IPS-NIHi11 (cell line): ENCODE measurements around the gene PPP3R1.

Source experiments
- DNase-seq: peaks from one replicate; pipeline ENCODE4 v3.0.0; 2012; ENCODE audit warnings: mixed read lengths, low spot score

The PPP3R1 gene, protein sequence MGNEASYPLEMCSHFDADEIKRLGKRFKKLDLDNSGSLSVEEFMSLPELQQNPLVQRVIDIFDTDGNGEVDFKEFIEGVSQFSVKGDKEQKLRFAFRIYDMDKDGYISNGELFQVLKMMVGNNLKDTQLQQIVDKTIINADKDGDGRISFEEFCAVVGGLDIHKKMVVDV

GRCh38 chr2:68252400-68253218, at the start of gene PPP3R1:
Gene PPP3R1 (minus strand): TSS chr2:68252532. CDS start chr2:68252127, 405 bp downstream.
- peak; percentile 91 for DNase-seq

DNA sequence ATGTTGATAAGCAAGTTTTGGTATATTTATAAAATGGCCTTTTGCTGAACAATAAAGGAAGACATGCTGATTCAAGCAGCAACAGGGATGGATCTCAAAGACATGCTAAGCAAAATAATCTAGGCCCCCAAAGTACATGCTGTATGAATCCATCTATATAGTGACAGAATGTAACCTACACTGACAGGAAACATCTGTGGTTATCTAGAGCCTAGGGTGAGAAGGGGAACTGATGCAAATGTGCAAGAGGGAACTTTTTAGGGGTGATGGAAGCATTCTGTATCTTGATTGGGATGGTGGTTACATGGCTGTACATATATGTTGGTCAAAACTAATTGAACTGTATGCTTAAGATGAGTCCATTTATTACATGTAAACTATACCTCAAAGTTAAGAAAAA, 43.2 kb upstream of the PPP3R1 start:
- DNase-seq, result no peak

DNA sequence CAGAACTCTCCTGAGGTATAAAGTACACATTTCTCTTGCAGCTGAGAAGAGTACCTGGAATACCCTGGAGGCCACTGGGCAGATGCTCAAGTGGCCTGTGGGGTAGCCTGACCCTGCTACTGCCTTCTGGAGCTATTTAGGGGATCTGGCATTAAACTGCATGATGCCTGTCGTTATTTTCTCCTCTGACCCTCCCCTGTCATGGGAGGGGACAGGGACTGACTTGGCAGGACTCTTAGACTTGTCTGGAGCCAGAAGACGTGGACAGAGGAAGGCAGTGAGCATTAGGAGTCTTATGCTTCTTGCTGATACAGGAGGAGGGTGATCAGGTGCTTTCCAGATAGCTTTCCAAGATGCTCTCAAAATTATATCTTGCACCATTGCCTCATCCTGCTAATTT, 42.6 kb upstream of the PPP3R1 start:
- no peak for DNase-seq

- no peak for DNase-seq
These were observed 41.9 kb upstream of the PPP3R1 start for GRCh38 chr2:68294187-68294586.

DNA sequence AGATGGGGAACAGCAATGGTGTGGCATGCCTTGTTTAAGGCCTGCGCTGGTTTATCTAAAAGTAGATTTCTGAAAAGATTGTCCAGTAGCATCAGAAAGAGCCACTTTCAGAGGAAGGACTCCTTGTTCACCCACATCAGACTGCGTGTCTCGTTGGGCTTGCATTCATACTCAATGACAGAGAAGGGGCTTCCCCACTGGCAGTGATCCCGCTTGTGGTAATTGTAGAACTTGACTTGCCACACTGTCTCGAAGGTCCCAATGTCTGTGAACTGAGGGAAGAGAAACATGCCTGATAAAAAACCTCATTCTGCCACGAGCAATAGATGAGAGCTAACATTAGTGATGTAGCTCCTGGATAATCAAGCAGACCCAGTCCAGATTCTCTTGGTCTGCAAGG, 41.4 kb upstream of the PPP3R1 start:
- no peak for DNase-seq

GRCh38 chr2:68293024-68293423, 40.7 kb upstream of the PPP3R1 start:
- no peak for DNase-seq

GRCh38 chr2:68292108-68292710, 39.9 kb upstream of the PPP3R1 start:
- DNase-seq, result peak; percentile 33

- no peak for DNase-seq
These were observed 39.0 kb upstream of the PPP3R1 start for GRCh38 chr2:68291314-68291713.

DNA sequence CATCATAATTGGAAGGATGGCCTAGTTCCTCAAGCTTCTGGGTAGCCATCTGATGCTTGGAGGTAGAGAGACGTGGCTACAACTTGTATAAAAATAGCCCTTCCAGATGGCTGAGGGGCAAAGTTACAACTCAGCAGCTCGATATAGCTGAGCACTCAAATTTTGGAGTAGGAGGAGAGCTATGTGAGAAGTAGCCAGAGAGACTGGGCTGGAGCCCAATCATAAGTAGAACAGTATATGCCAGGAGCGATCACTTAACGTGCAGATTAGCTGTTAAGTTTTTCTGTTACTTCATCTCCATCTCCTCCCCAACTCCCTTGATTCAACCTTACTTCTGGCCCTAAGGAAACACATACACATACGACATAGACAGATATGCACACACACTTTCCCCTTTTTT, 38.6 kb upstream of the PPP3R1 start:
- DNase-seq, result no peak

- no peak for DNase-seq
These were observed 35.5 kb upstream of the PPP3R1 start for GRCh38 chr2:68287580-68288441.

- DNase-seq, result no peak
These were observed 32.6 kb upstream of the PPP3R1 start for GRCh38 chr2:68284896-68285295.

DNA sequence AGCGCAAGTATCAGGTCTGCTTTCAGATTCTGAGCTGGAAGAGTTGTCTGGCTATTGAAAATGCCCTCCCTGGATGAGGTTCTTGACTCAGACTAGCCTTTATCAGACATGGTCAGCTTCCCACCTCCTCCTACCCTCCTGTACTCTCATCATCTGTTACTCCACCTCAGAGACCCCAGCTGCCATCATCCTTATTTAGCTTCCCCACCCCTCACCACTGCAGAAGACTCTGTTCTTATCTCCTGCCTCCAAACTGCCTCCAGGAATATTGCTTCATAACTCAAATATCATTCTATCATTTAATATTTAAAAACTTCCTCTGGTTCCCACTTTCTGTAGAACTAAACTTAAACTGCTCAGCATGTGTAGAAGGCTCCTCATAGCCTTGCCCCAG, 31.1 kb upstream of the PPP3R1 start:
- no peak for DNase-seq

- DNase-seq, result peak; percentile 54
These were observed 30.6 kb upstream of the PPP3R1 start for GRCh38 chr2:68282811-68283418.

DNA sequence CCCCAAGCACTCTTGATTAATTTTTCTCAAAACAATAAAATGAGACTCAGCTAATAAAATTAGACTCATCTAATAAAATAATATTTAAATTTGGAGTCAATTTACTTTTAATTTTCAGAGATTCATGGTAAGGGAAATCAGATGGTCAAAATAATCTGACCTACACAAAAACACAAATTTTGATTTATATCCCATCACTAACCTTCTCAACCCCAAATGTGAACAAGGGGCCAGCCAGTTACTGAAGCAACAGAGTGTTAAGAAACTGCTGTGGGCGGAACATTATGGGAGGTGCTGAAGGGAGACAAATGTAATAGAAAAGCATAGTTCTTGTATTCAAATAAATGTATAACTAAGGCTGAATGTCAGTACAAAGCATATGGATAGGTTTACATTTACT, 28.5 kb upstream of the PPP3R1 start:
- DNase-seq, result no peak

DNA sequence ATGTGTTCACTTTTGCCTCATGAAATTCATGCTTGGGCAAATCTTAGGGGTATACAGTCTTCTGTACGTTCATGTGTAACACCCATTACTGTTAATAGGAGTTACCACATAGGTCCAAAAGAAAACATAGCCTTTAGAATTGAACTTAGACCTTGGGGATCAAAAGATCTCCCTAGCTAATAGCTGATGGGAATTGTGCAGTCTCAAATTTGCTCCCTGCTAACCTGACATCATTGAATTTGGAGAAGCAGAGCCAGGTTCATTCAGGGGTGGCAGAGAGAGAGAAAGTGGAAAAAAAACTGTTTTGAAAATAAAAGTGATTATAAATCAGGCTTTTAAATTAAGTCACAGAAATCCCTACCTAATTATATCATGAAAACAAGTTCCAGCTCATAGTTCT, 28.0 kb upstream of the PPP3R1 start:
- no peak for DNase-seq

DNA sequence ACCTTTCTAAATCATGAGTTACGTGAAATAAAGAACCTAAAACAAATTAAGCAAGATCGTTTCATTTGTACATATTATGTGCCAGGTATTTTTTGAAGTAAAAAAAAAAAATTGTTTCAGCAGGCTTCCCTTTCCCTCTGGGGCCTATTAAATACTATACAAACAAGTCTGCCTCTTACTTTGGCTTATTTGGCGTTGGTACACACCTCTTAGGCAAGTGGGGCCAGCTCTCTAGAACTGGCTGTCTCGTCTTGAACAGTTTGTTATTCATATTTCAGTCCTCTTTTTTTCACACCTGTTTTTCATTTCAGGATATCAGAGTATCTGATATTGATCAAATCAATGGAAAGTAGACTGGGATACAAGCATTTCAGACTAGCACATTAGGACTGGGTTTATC, 27.4 kb upstream of the PPP3R1 start:
- DNase-seq, result no peak

DNA sequence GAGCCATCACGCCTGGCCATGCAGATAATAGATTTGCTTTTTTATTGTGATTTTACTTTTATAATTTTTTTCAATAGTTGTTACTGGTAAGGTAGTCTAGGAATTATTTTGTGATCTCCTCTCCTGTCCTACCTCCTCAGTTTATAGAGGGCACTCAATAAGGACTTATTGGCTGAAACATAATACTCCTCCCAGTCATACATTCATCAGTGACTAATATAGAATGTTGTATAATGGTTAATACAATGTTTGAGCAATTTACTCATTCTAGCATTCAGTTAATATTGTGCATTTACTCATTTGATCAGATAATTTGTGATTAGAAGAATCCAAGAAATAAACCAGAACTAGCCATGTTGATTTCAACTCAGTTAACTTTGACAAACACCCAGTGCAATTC, 25.8 kb upstream of the PPP3R1 start:
- DNase-seq, result no peak

DNA sequence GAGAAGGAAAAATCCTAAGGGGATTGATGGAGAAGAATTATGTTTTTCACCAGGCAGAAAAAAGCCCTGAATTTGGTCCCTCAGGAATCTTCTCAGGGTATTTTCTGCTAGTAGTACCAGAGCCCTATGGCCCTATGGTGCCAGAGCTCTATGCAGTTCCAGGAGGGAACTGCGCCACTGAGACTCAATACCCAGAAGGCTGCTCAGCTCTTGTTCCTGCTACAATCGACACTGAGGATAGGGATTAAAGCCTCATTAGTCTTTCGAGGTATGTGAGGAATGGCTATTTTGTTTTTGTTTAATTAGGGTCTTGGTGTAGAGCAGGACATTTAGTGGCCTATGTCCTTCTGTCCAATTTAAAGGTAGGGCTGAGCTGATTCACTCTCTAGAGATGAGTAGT, 21.7 kb upstream of the PPP3R1 start:
- no peak for DNase-seq

- DNase-seq, result no peak
These were observed 20.1 kb upstream of the PPP3R1 start for GRCh38 chr2:68272246-68272994.

DNA sequence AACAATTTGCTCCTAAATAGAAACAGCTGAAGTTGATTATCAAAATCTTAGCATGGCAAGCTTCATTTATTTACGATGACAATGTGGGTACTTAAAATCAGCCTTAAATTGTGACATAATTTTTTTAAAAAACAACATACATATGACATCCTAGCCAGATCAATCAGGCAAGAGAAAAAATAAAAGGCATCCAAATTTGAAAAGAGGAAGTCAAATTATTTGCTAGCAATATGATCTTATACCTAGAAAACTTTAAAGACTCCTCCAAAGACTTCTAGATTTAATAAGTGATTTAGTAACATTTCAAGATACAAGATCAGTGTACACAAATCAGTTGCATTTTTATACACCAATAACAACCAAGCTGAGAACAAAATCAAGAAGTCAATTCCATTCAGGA, 14.3 kb upstream of the PPP3R1 start:
- no peak for DNase-seq

- DNase-seq, result no peak
These were observed 11.3 kb upstream of the PPP3R1 start for GRCh38 chr2:68263632-68264031.
